COR-L47 (cell line): ENCODE data around the gene ITCH.

Experiments used
- DNase-seq: peaks from one replicate; lab custom pipeline; 2025; lab: John Stamatoyannopoulos, UW

ITCH gene

DNA sequence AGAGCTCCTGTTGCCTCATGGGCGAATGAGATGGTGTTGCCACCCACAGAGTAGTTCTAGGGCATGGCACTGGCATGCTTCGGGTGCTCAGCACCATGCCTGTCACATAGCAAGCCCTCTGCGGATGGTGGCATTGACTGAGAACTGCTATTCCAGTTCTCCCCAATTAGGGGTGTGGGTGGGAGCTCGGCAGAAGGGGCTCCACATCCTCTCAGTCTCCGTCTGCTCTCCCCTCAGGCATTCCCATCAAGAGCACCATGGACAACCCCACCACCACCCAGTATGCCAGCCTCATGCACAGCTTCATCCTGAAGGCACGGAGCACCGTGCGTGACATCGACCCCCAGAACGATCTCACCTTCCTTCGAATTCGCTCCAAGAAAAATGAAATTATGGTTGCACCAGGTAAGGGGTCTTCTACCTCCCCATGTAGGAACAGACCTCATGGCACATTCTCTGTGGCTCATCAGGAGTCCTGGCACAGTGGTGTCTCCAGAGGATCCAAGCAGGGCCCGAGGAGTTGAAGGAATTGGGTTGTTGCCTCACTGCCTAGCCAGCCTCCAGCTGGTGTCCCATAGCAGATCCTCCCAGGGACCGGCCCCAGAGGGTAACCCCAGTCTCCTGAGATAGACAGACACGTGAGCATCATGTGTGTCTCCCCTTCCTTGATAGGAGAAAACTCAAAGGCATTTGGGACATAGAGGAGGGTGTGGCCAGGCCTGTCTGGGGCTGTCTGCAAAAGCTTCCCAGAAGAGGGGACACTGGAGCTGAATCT, 171.5 kb downstream of the ITCH start:
- no peak for DNase-seq

DNA sequence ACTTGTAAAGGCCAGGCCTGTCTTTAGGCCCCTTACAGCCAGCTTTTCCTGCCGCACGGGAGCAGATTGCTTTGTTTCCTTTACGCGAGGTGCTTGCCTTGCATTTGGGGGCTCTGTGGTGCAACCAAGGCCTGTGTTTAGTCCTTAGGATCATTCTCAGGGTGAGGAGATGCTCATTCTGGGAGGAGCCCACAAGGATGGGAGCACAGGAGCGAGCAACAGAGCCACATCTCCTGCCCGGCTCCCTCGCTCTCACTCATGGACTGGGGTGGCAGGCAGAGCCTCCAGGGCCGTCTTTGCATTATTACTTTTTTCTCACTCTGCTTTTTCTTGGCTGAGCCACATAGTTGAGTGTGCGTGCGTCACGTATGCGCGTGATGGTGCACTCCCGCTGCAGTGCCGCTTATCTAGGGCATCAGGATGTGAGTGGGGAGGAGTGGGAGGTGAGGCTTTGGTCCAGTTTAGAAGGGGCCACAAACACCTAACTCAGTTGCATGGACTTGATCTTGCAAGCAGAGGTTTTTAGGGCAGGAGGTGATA, 172.3 kb downstream of the ITCH start:
- no peak for DNase-seq

DNA sequence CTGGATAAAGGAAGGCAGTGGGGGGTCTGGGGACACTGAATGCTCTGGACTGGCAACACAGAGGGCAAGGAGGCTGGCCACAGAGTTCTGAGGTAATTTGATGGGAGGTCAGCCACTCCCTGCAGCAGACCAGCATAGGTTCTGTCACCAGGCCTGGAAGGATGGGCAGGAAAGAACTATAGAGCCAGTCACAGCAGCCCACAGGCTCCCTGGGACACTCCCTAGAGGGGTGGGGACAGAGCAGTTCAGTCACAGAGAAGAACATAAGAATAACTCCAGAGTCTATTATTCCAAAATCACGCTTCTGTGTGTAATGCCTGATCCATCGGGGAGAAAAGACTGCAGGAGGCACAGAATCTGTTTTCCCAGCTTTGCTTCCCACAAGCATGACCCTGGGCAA, 172.8 kb downstream of the ITCH start:
- DNase-seq = no peak

DNA sequence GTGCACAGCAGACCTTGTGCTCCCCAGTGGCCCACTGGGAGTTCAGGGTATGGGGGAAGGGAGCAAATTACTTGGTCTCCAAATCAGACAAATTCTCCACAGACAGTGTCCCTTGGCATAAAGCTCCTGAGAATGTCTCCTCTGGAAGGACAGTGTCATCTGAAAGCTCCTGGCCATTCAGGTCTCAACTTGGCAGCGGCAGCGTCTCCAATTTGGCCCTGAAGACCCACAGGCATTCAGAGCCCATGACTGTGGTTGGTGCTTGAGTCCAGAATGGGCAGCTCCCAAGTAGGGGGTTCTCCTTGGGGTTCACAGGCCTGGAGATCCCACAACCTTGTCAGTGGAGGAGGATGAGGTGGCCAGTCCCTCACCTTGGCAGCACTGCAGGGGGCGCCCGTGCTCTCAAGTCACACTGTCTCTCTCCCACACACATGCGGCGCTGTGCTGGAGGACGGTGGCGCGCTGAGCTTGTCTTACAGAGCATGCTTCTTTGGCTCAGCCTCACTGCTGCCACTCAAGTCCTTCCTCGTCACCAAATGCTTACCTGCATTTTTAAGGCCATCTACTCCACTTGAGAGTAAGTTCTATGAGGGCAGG, 173.8 kb downstream of the ITCH start:
- no peak for DNase-seq

DNA sequence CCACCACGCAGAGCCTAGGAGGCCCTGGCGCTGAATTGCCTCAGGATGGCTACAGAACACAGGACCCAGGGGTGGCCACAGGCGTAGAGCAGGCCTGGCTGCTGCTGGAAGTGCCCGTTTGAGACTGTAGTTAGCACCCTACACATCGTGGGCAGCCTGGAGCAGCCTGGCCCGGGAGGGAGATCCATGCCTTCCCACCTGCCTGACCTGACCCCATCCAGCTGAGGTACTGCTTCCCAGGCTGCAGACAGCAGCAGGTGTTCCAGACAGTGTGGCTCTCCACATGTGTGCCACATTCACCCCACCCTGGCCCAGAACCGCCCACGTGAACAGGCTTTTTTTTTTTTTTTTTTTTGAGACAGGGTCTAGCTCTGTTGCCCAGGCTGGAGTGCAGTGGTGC, 174.6 kb downstream of the ITCH start:
- DNase-seq = no peak

DNA sequence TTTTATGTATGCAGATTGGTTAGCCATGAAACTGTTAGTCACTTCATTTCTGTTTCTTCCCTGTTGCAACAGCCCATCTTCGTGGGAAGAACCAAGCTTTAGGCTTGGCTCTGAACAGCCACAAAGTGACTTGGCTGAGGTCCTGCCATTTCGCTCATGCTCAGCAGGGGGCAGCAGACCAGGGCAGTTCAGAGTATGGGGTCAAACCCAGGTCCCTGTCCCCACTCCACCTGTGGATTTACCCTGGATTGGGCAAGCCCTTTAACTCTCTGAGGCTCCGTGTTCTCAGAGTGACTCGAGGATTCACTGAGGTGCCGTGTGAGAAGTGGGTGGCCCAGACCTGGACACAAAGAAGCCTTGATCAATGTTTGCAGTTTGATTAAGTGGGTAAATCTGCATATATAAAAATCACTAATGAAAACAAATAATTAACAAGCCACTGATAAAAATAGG, 175.6 kb downstream of the ITCH start:
- peak; percentile 3 for DNase-seq

DNA sequence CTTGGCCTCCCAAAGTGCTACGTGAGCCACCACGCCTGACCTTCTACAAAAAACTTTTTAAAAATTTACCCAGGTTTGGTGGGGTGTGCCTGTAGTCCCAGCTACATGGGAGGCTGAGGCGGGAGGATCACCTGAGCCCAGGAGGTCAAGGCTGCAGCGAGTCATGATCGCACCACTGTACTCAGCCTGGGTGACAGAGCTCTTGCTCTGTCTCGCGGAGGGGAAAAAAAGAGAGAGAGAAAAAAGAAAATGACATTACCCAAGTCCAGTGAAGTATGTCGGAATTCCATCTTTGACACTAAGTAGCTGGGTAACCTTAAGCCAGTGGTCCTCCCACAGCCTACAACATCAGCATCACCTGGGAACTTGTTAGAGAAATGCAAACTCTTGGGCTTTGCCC, 176.7 kb downstream of the ITCH start:
- no peak for DNase-seq

DNA sequence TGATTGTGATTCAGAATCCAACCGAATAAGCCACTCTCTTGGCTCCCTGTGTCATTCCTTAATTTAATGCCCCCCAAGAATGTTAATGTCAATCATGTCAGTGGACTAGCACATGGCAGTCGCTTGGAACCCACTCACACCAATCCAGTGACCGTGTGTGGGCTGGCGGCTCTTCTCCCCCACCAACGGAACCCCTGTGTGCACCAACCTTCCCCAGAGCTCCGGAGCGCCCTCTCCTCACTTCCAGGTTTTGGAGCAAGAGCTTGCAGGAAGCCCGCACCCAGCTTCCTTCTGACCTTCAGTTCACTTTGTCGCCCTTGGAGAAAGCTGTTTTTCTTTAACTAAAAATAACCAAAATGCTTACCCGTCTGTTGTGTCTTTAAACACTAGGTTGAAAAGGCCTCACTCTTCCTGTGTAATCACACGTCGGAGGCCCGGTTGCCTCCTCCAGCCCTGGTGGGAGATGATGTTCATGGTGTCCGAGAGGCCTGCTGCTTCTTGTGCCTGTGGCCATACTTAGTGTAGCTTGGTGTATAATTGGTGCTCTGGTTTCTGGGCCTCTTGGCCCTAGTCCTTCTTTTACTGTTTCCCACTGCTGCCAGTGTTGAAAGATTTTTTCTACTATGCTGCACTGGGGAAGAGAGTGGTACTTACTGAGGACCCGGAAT, 177.7 kb downstream of the ITCH start:
- no peak for DNase-seq

DNA sequence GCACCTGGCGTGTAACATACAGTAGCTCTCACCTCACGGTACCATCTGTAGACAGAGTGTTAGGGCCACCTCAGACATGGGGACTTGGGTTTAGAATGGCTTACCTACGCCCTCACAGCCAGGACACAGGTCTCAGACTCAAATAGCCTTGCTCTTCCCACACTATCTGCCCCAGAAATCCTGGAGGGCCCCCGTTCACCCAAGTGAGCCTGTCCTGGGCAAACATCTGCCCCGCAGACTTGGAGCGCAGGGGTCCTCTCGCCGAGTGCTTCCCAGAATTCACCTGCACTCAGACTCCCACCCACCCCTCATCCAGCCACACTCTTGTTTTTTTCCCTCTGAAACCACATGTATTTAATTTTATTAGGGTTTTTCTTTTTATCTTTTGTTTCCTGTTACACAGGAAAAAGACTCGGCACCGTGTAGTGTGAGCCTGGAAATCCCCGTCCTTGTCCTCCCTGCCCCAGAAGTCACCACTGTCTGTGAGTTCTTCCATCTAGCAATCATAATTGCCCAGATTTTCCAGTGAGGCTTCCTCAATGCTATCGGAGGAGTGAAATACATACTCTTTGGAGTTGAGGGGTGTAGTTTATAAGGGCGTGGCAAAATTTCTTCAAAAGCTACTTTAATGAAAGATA, 178.3 kb downstream of the ITCH start:
- DNase-seq = no peak

DNA sequence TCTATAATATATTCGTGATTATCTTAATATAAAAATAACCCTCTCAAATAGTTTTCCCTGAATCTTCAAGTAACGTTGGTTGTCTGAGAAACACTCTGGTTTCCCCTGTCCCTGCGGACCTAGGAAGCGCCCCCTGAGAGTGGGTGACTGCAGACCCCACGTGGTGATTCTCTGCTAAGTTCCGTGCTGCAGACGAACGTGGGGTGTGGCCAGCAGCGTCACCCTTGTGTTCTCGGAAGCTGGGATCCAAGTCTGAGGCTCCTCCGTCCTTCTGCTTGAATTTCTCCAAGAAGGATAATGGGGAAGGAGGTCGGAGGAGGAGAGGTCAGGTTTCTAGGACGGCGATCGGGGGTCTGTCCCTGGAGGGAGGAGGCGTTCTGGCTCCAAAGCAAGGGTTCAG, 178.8 kb downstream of the ITCH start:
- no peak for DNase-seq

DNA sequence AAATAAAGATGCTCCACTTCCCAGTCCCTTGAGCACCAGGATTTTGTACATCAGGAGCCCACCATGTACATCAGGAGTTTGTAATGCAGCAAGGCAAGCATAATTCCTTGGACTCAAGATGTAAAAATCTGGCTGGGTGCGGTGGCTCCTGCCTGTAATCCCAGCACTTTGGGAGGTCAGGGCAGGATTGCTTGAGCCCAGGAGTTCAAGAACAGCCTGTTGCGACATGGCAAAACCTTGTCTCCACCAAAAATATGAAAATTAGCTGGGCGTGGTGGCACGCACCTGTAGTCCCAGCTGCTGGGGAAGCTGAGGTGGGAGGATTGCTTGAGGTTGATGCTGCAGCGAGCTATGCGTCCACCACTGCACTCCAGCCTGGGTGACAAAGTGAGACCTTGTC, 179.4 kb downstream of the ITCH start:
- no peak for DNase-seq

DNA sequence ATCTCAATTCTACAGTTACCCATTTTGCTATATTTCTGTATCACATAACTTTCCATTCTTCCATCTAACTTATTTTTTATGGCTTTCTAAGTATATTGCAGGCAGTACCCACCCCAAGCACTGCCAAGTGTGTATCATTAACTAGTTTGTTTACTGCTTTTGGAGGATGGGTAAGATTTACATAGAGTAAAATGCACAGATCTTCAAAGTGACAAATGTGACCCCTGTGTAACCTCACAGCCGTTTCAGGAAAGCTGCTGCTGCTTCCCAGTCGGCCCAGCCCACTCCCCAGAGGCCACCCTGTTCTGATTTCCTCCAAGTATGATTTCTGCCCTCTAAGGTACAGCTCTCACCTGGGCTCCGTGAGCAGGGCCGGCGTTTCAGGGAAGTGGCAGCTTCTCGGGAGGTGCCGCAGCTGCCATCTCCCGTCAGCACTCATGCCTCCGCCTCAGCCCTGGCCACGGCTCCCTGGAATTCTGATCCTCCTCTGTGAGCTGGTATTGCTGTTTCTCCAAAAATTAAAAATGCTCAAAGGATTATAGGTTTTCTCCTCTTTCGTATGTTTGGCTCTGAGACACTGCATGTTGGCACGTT, 180.5 kb downstream of the ITCH start:
- DNase-seq = no peak

DNA sequence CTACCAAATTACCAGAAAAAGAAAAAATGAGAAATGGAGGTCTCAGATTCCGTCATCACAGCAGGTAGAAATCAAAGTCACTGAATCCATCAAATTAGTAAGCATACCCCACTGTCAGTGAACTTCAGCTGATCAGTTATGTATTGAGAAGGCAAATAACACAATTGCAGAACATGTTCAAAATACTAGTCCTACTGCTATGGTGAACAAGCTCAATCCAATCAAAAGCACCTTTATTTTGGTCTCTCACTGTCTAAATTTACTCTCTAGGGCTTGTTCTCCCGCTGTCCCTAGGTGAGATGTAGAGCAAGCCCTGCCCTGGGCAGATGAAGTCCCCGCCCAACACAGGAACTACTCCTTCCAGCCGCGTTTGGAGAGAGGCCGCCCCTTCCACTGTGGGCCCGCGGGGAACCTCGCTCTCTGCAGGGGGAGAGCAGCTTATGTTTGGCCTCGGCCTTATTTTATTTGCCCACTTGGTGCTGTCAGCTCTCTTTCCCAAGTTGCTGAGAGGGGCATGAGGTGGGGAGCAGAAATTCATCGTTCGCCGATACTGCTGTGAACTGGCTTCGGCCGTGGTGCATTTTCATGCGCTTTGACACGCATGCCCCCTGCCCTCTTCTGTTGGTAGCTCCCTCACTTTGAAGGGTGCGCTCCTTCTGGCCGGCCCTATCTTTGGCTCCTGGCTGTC, 181.2 kb downstream of the ITCH start:
- no peak for DNase-seq

DNA sequence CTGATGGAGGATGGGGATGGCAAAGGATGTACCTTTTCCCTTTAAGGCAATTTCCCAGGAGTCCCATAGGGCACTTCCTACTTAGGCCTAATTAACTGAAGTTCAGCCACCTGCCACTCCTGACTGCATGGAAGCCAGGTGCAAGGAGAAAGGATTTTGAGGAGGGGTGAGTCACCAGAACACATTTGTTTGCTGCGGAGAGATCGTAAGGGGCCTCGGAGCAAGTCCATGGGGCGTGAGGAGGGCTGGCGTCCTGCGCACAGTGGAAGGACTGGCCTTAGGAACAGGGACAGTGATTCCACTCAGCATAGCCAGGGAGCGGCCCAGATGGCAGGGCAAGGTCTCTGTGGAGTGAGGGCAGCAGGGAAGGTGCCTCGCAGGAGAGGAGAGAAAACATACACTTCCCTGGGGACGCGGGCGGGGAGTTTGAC, 183.7 kb downstream of the ITCH start:
- peak; percentile 64 for DNase-seq

DNA sequence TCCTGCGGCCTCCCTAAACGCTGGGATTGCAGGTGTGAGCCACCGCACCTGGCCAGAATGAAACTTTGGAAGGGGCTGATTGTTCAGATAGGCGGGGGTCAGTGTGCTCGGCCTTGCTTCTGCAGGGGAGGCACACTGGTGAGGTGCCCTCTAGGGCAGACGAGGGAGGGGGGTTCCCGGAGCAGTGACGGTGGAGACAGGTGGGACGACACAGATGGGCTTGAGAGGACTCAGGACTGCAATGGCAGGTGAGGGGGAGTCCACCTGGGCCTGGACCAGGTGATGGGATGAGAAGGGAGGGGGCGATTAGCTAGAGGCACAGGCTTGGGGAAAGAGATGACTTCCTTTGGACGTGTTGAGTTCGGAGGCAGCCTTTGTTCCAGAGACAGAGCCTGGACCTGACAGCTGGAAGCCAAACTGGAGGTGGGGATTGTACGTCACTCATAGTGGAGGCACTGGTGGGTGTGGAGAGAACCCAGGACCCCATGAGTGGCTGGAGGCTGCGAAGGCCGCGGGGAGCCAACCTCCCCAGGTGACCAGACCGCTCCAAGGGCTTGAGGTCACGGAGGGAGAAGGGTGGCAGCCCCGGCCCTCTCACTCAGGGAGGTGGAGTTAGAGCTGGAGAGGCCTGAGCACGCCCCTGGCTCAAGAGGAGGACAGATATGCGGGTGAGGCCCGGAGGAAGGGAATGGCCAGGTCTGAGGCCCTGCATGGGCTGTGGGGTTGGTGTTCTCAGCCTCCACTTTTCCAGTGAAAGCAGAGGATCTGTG, 185.0 kb downstream of the ITCH start:
- DNase-seq = no peak

DNA sequence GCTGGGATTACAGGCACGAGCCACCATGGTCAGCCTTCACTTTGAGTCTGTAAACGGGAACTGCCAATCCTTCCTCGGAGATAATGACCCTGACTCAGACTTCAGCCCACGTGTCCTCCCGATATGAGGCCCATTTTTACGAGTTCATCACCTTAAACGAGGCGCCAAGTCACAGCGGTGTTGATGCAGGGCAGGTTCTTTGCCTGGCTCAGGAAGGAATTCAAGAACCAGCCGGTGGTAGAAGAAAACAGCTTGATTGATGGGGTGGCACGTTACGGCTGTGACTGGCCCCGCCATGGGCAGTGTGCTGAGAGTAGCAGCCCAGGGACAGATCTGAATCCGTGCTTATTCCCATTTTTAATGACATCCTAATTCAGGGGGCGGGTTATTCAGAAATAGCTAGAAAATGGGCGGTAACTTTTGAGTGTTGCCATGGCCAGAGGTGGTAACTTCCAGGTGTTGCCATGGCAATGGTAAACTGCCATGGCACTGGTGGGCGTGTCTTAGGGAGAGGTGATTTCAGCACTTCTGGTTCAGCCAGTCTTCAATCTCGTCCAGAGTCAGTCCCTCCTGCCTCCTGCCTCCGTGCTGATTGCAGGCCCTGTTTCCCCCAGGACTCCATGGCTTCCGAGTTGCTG, 186.3 kb downstream of the ITCH start:
- DNase-seq = peak; percentile 18

DNA sequence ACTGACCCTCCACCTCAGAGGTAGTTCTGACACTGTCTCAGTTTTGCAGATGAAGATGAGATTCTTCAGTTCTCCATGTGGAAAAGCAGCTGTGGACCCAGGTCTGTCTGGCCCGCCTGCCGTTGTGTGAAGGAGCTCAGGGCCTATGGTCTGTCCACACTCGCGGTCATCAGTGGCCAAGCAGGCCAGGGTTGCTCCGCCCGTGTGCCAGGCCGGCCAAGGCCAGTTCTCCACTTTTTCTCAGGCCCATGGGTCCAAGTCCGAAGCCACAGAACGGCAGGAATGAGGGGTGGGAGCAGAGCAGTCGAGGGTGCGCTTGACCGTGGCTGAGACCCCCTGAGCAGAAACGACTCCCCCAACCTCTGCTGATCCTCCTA, 186.8 kb downstream of the ITCH start:
- no peak for DNase-seq

DNA sequence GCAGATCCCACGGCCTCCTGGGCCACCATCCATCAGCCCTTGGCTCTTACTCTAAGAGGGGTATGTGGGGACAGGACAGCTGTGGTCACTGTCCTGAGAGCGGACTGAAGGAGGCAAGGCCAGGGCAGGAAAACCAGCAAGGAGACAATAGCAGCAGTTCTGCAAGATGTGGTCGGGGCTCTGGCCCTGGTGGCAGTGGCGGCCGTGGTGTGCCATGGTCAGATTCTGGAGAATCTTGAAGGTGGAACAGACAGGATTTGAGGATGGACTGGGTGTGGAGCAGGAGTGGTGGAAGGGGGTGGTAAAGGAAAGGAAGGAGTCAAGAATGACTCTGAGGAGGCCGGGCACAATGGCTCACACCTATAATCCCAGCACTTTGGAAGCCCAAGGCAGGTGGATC, 189.5 kb downstream of the ITCH start:
- DNase-seq = no peak

DNA sequence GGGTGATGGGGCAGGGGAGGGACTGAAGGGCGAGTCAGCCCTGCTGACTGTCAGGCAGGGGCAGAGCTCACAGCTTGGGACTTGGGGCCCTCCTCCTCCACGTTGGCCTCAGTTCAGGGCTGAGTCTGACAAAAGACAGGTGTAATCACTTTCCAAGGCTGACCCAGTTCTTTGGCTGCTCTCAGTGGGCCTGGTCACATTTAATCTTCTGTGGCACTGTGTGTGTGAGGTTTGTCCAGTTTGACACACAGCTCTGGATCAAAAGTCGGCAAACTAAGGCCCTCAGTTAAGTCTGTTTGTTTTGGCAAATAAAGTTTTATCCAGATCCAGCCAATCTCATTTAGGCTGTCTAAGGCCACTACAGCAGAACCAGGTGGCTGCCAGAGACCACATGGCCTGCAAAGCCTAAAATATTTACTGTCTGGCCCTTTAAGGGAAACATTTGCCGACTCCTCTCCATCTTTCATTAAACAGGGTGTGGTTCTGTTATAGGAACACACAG, 190.3 kb downstream of the ITCH start:
- no peak for DNase-seq

DNA sequence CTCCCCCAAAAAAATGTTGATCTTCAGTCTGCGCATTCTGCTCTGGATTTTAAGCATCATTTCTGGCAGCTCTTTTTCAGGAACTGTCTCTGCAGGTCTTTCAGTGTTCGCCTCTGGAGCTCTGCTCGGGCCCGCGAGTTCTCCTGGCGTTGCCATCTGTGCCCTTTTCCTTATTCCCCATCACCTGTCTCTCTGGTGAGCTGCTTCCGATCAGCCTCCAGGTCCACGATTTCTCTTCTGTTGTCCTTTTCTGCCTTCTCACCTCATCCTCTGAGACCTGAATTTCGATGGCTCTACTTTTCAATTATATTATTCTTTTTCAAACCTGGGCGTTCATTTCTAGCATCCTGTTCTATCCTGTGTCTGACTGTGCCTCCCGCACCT, 194.9 kb downstream of the ITCH start:
- DNase-seq = no peak
